Activated gamma-delta T cell (primary cell): ENCODE data around the gene ITGB3BP.
"Not testable (repeated sequence)": the region's sequence is repeated elsewhere in the genome, so short reads cannot be mapped to it uniquely, and the experiment has no call there.

Source experiments
- DNase-seq: peaks from one replicate; lab custom pipeline; 2025; lab: John Stamatoyannopoulos, UW

ITGB3BP gene

DNA sequence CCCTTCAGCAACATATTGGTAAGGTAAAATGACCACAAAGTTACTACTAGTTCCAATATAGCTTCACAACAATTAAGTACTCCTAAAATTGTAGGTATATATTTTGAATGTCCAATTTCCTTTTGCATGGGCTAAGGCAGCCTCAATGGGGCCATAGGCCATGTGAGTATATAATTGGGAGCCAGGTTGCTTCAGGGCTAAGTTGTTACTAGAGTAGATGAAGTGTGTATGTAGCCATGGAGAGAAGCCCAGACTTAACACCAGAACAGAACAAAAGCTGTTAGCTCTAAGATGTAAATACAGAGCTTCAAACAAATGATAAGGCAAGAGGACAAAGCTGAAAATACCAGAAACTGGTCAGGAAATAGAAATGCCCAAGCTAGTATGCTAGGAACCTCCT lies 16.2 kb downstream of the ITGB3BP start:
- no peak for DNase-seq

GRCh38 chr1:63501256-63501655 lies 21.8 kb downstream of the ITGB3BP start:
- no peak for DNase-seq

GRCh38 chr1:63498106-63498505 lies 24.9 kb downstream of the ITGB3BP start:
- DNase-seq = no peak

- DNase-seq = no peak
These were observed 25.4 kb downstream of the ITGB3BP start for GRCh38 chr1:63497577-63497976.

DNA sequence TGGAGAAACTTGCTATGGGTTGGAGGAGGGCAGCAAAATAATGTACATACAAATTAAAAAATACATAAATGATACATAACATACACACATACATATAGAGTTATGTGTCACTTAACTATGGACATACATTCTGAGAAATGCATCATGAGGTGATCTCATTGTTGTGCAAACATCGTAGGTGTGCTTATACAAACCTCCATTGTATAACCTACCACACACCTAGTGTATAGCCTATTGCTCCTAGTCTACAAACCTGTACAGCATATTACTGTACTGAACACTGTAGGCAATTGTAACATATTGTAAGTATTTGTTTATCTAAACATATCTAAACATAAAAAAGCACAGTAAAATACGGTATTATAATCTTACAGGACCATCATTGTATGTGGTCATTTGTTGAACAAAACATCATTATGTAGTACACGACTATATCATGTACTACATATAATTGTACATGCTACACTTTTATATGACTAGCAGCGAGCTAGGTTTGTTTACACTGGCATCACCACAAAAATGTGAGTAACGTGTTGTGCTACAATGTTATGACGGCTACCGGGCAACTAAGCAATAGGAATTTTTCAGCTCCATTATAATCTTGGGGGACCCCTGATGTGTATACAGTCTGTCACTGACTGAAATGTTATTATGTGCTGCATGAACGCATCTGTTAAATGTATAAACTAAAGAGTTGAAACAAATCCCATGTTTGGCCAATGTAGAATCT lies 35.5 kb downstream of the ITGB3BP start:
- no peak for DNase-seq

- DNase-seq = no peak
These were observed 36.4 kb downstream of the ITGB3BP start for GRCh38 chr1:63486629-63487028.

GRCh38 chr1:63480057-63480456 lies 43.0 kb downstream of the ITGB3BP start:
- DNase-seq = no peak

DNA sequence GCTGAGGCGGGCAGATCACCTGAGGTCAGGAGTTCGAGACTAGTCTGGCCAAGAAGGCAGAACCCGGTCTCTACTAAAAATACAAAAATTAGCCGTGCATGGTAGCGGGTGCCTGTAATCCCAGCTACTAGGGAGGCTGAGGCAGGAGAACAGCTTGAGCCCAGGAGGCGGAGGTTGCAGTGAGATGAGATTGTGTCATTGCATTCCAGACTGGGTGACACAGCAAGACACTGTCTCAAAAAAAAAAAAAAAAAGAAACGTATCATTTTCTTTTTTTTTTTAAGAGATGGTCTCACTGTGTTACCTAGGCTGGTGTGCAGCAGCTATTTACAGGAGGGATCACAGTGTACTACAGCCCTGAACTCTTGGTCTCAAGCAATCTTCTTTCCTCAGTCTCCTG lies 47.3 kb downstream of the ITGB3BP start:
- no peak for DNase-seq

DNA sequence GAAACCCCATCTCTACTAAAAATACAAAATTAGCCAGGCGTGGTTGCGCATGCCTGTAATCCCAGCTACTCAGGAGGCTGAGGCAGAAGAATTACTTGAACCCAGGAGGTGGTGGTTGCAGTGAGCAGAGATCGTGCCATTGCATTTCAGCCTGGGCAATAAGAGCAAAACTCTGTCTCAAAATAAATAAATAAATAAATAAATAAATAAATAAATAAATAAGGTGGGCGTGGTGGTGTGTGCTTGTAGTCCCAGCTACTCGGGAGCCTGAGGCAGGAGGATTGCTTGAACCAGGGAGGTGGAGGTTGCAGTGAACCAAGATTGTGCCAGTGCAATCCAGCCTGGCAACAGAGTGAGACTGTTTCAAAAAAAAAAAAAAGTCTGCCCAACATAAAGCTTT lies 54.3 kb downstream of the ITGB3BP start:
- DNase-seq = not testable (repeated sequence)

DNA sequence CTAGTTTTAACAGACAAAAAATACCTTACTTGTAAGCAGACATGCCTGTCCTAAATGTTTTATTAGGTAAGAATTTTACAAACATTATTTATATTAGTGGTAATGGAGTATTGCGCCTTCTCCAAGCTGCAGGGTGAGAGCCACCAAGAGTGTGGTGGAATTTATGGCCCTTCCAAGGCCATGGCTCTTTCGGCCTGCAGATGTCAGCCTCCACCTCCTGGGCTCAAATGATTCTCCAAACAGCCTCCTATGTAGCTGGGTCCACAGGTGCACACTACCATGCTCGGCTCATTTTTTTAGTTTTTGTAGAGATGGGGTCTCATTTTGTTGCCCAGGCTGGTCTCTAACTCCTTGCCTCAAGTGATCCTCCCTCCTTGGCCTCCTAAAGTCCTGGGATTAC lies 56.3 kb downstream of the ITGB3BP start:
- DNase-seq = no peak

DNA sequence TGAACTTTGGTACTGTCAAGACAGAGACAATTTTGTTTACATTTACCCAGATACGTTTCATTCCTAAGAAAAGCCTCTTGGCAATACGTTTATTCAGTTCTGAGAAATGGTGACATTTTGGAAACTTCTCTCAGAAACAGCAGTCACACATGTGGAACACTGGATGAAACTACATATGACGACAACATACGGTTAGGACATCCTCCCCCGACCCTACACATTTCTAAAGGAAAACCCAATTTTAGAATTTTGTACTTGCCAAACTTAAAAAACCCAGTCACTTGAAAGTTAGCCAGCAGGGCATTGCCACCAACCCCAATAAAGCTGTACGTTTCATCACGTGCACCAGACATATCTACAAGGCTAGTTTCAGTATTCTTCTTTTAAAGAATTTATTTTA lies 56.8 kb downstream of the ITGB3BP start:
- DNase-seq = no peak

GRCh38 chr1:63463248-63463647 lies 59.8 kb downstream of the ITGB3BP start:
- DNase-seq = no peak

GRCh38 chr1:63461661-63462230 lies 61.3 kb downstream of the ITGB3BP start:
- DNase-seq = no peak

GRCh38 chr1:63458750-63459149 lies 64.3 kb downstream of the ITGB3BP start:
- no peak for DNase-seq

GRCh38 chr1:63454269-63454668 lies 68.8 kb downstream of the ITGB3BP start:
- DNase-seq = no peak

DNA sequence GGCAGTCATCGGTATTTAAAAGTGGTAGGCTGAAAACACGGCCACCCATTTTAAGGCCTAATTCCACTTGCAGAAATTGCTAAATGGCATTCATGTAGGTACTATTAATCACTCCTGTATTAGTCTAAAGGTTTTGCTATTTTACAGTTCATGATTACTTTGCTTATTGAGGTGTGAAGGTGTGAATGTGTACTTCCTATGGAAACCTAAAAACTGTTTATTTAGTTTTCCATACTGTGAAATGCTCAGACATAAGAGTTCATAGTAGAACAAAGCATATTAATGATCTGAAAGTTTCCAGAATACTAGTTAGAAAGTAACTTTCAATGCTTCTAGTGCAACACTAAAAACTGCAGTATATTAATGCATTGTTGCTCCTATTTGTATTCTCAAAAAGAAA lies 69.8 kb downstream of the ITGB3BP start:
- no peak for DNase-seq

GRCh38 chr1:63450416-63450815 lies 72.6 kb downstream of the ITGB3BP start:
- no peak for DNase-seq

DNA sequence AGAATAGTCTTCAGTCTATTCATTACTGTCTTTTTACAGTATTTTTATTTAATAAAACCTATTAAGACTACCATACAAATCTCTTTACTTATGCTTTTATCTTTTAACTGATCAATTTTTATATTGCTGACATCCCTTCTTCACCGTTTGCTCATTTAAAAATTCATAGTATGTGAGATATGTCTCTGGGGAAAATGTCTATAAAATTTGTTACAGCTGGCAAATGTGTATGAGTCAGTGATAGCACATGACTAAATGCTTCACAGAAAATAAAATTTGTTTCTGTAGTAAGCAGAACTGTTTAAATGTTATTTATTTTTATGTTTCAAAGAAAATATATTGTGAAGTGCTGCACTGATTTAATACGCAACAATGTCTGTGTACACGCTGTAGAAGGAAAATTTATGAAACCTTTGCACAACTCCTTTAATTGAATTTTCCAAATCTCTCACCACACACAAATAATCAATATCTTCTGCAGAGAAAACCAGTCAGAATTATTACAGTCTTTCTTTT lies 74.2 kb downstream of the ITGB3BP start:
- DNase-seq = no peak

GRCh38 chr1:63442141-63442475 lies 80.9 kb downstream of the ITGB3BP start:
- DNase-seq = no peak

- DNase-seq = no peak
These were observed 87.9 kb downstream of the ITGB3BP start for GRCh38 chr1:63435161-63435560.

GRCh38 chr1:63429281-63429680 lies 93.7 kb downstream of the ITGB3BP start:
- DNase-seq = no peak

- DNase-seq = no peak
These were observed 94.2 kb downstream of the ITGB3BP start for GRCh38 chr1:63428815-63429214.

- no peak for DNase-seq
These were observed 99.4 kb downstream of the ITGB3BP start for GRCh38 chr1:63423649-63424048.

DNA sequence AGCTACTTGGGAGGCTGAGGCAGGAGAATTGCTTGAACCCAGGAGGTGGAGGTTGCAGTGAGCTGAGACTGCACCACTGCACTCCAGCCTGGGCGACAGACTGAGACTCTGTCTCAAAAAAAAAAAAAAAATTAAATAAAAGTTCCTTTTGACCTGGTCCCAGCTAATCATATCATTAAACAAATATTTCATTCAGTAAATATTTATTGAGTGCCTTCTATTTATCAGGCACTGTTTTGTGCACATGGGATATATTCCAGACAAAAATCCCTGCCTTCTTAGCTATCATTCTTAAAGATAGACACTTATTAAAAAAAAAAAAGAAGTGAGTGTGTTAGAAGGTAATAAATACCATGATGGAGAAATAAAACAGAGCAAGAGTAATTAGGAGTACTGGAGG lies 102.3 kb downstream of the ITGB3BP start:
- DNase-seq = not testable (repeated sequence)
